Epithelial cell of proximal tubule (primary cell): ENCODE results near the gene PIP5KL1. TPM values are rescaled to one million over a fixed set of nuclear protein-coding genes. Genes with fewer than 3 reads are reported as not detected.

Experiments used
- DNase-seq: peaks from one replicate; pipeline ENCODE4 v3.0.0-alpha.2; 2011; ENCODE audit warnings: low read depth
- H3K4me3 ChIP-seq: 2 replicates; pipeline ENCODE4 v1.5.1; 2011; ENCODE audit warnings: low read depth, mild to moderate bottlenecking, low read length
- total RNA-seq: library from RNA; depleted of rRNA; stranded (reverse); fragments of >200 nt; gene quantifications from 2 replicates; pipeline ENCODE4 v1.2.3, GENCODE V29; 2015
- TF ChIP-seq, protein P1 (sequence below): conservative IDR thresholded peaks from 2 replicates; pipeline ENCODE4 v1.5.1; 2012; ENCODE audit warnings: low read depth, mild to moderate bottlenecking, low read length

Gene PIP5KL1
- total RNA-seq, 1 donor from 2014 or later, result 6.9 TPM

DNA sequence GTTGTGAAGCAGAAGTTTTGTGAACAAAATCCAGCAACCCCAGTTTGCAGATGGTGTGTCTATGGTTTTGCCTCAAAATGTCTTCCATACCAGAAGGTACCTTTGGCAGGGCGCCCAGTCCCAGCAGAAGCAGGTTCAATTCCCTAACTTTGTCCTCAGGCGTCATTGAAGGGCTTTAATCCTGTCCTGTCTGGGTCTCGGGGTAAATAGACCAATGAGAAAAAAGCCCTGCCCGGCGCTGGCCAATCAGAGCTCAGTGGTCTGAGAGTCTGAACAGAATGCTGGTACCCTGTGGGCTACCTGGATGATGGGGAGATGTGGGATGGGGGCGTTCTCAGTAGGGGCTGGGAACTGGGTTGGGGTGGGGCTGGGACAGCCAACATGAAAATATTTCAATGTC, 7.5 kb downstream of the PIP5KL1 start:
- TF ChIP-seq, protein P1, sequence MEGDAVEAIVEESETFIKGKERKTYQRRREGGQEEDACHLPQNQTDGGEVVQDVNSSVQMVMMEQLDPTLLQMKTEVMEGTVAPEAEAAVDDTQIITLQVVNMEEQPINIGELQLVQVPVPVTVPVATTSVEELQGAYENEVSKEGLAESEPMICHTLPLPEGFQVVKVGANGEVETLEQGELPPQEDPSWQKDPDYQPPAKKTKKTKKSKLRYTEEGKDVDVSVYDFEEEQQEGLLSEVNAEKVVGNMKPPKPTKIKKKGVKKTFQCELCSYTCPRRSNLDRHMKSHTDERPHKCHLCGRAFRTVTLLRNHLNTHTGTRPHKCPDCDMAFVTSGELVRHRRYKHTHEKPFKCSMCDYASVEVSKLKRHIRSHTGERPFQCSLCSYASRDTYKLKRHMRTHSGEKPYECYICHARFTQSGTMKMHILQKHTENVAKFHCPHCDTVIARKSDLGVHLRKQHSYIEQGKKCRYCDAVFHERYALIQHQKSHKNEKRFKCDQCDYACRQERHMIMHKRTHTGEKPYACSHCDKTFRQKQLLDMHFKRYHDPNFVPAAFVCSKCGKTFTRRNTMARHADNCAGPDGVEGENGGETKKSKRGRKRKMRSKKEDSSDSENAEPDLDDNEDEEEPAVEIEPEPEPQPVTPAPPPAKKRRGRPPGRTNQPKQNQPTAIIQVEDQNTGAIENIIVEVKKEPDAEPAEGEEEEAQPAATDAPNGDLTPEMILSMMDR, result no peak
- DNase-seq, result no peak
- no peak overlapping the region for H3K4me3 ChIP-seq

DNA sequence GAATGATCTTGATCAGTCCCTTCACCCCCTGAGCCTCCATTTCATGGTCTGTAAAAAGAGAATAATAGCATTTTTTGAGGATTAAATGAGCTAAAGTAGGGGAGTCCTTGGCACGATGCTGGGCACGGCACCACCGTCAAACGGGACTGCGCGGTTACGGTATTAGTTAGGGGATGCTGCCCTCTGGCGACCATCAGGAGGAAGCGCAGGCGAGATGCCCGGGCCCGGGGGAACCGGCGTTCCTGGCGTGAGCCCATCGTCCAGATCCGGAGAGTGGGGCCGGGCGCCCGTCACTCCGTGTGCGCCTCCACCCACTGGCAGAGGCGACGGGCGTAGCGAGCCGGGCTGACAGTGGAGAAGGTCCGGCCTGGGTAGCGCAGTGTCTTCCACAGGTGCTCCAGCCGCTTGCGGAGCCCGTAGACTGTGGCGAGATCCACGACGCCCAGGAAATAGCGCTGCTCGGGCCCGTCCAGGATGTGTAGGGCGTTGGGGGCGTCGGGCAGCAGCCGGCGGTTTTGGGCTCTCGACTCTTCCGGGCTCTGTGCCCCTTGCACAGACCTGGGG, 8.9 kb downstream of the PIP5KL1 start:
- H3K4me3 ChIP-seq, result no peak overlapping the region
- DNase-seq, result no peak
- TF ChIP-seq, protein P1, result peak; percentile 71

GRCh38 chr9:127920794-127921193, 9.8 kb downstream of the PIP5KL1 start:
- DNase-seq, result no peak
- TF ChIP-seq, protein P1, result no peak

DNA sequence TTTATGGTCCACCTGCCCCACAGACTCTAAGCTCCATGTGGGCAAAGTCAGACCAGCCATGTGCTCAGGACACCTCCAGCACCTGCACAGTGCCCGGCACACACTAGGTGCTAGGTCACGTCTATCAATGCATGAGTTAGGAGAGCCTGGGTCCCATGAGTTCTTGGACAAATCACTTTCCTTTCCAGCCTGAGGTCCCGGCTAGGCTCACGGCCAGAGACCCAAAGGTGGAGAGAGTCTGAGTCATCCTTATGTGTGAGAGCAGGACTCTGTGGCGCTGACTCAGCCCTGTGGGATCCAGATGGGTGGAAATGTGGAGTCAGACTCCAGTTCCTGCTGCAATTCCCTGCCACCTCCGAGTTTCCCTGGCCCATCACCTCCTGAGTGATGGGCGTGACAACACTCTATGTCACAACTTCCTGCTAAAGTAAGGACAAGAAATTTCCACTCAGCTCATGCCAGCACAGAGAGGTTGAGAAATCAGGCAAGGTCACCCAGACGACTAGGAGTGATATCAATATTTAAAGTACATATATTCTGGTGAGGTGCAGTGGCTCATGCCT, 11.2 kb downstream of the PIP5KL1 start:
- DNase-seq, result peak; percentile 96
- TF ChIP-seq, protein P1, result no peak
- no peak overlapping the region for H3K4me3 ChIP-seq

More at GRCh38 chr9:127920794-127921193, 9.8 kb downstream of the PIP5KL1 start:
- H3K4me3 ChIP-seq, result no peak overlapping the region

DNA sequence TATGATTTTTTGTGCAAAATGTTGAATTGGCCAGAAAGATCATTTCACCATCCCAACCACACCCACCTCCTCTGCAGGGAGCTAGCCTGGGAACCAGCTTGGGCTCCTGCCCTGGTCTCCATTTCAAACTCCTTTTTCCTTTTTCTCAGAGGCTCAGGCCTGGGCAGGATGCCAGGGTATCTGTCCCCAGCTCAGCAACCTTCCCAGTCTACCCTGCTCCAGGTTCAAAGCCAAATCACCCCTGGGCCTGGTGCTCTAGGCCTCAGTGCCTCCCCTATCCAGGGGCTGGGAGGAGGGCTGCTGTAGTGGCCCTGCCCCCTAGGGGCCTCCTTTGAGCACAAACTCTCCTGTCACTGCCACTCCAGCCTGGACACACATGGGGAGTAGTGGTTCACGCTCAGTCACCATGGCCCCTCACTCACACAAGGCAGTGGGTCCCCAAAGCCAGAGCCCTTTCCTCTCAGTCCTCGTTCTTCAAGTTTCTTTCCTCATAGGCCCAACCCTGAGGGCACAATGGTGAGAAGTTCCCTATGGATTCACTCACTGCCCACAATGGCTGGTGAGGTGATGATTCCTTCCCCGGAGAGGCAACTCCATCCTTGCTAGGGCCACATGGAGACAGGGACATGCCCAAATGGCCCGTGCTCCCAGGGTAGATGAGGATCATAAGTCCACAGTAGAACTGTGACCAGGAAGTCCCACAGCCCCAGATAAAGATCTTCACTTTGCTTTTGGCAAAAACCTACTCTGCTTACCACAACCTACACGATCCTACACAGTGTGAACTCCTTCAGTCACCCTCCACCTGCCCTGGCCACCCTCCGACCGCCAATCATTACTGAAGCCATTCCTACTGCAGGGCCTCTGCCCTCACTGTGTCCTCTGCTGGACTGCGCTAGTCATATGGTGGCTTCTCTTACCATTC, 12.1 kb downstream of the PIP5KL1 start:
- TF ChIP-seq, protein P1, result peak; percentile 25
- H3K4me3 ChIP-seq, result no peak overlapping the region
- no peak for DNase-seq

- H3K4me3 ChIP-seq, result no peak overlapping the region
- TF ChIP-seq, protein P1, result no peak
- no peak for DNase-seq
These were observed 13.0 kb downstream of the PIP5KL1 start for GRCh38 chr9:127917603-127918002.
